Activated CD8-positive, alpha-beta T cell treated with anti-CD3 and anti-CD28 coated beads for 36 hours (primary cell): Measurements from ENCODE around the gene NFYC. TPM values are rescaled to one million over a fixed set of nuclear protein-coding genes. Genes with fewer than 3 reads are reported as not detected.

Source experiments
- ATAC-seq: fragments of 200-7000 bp; cut with Tn5 transposase; one replicate; pipeline ENCODE4 v1.10.0; 2021; ENCODE audit warnings: mild to moderate bottlenecking, moderate library complexity
- CTCF ChIA-PET: fragments of 350-600 bp; sonication (Branson Sonifier 250); formaldehyde crosslinking; loops from one replicate; lab custom pipeline; 2021; ENCODE audit warnings: antibody characterized with exemption; lab: Charles Lee
- POLR2A ChIA-PET: fragments of 350-600 bp; sonication (Branson Sonifier 250); formaldehyde crosslinking; loops from one replicate; lab custom pipeline; 2021; ENCODE audit warnings: antibody characterized with exemption; lab: Charles Lee
- DNase-seq: peaks from one replicate; pipeline ENCODE4 v3.0.0-alpha.2; 2020
- H3K27ac Mint-ChIP-seq: one replicate; pipeline ENCODE4 v1.8.0; 2021; ENCODE audit warnings: mild to moderate bottlenecking, mixed read lengths
- H3K27me3 Mint-ChIP-seq: one replicate; pipeline ENCODE4 v1.8.0; 2021; ENCODE audit warnings: mixed read lengths
- H3K36me3 Mint-ChIP-seq: one replicate; pipeline ENCODE4 v1.8.0; 2021; ENCODE audit warnings: low read depth, mixed read lengths
- H3K4me1 Mint-ChIP-seq: one replicate; pipeline ENCODE4 v1.8.0; 2021; ENCODE audit warnings: low read depth, mixed read lengths
- H3K4me3 Mint-ChIP-seq: one replicate; pipeline ENCODE4 v1.8.0; 2021; ENCODE audit warnings: mild to moderate bottlenecking, moderate library complexity, mixed read lengths
- H3K9me3 Mint-ChIP-seq: one replicate; pipeline ENCODE4 v1.8.0; 2021; ENCODE audit warnings: mixed read lengths
- intact Hi-C: fragments of 100-400 bp; cut with micrococcal nuclease; formaldehyde crosslinking; loops from one replicate; pipeline ENCODE4 v1.10.0; 2022
- microRNA-seq: library from miRNA; unstranded; fragments of <30 nt; microRNA quantifications from one replicate; pipeline ENCODE4 v1.2.0, GENCODE V29; 2022; ENCODE audit warnings: borderline microRNAs expressed, borderline replicate concordance
- total RNA-seq, 2 experiments: library from RNA; stranded (reverse); gene quantifications; one replicate each; pipeline ENCODE4 v1.2.3, GENCODE V29; 2021
- TF ChIP-seq, protein P1 (sequence below): fragments of 200-600 bp; IDR thresholded peaks from one replicate; pipeline ENCODE4 v1.8.0; 2022; ENCODE audit warnings: antibody characterized with exemption, mild to moderate bottlenecking

Gene NFYC
- total RNA-seq, 2 experiments from 2014 or later: 45.6 to 53.8 TPM

DNA sequence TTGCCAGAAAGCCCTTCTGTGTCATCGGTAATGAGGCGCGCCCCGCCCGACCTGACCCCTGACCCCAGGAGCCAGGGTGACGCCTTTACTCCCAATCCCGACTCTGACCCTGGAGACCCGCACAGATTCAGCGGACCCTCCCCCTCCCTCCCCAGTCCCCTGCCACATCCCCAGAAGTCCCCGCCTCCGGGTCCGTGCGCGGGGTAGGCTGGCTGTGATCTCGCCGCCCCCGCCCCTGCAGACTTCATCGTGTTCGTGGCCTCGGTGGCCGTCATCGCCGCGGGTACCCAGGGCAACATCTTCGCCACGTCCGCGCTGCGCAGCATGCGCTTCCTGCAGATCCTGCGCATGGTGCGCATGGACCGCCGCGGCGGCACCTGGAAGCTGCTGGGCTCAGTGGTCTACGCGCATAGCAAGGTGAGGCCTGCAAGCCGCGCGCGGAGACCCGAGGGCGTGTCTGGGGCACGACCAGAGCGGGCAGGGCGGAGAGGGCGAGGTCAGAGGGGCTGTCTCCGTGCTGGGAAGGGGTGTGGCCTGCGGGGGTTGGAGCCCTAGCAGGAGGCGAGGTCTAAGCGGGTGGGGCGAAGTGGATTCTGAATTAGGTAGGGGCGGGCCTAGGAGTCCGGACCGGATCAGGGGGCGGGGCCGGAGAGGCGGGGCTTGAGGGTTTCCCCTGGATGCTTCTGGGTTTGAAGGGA is 126.9 kb downstream of the NFYC start:
- DNase-seq: peak; percentile 93
- peaks cover 3% of the 10 kb centered on the region for H3K27me3 Mint-ChIP-seq
- H3K4me3 Mint-ChIP-seq: peak overlapping the region; percentile 72
- ChIA-PET POLR2A (interaction anchor here (1.0 to 1.6 kb wide), 3 partner anchors 10 to 16 kb away, joined by 3 to 4 read pairs (median 3); no protein-coding TSS in a partner anchor), CTCF (no interaction called here)
- no peaks in the 10 kb centered on the region for H3K9me3 Mint-ChIP-seq
- peaks cover 11% of the 10 kb centered on the region for H3K4me1 Mint-ChIP-seq
- TF ChIP-seq, protein P1, sequence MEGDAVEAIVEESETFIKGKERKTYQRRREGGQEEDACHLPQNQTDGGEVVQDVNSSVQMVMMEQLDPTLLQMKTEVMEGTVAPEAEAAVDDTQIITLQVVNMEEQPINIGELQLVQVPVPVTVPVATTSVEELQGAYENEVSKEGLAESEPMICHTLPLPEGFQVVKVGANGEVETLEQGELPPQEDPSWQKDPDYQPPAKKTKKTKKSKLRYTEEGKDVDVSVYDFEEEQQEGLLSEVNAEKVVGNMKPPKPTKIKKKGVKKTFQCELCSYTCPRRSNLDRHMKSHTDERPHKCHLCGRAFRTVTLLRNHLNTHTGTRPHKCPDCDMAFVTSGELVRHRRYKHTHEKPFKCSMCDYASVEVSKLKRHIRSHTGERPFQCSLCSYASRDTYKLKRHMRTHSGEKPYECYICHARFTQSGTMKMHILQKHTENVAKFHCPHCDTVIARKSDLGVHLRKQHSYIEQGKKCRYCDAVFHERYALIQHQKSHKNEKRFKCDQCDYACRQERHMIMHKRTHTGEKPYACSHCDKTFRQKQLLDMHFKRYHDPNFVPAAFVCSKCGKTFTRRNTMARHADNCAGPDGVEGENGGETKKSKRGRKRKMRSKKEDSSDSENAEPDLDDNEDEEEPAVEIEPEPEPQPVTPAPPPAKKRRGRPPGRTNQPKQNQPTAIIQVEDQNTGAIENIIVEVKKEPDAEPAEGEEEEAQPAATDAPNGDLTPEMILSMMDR: no peak
- peak; percentile 99 for ATAC-seq
- intact Hi-C loops: no loop called here
- no peaks in the 10 kb centered on the region for H3K36me3 Mint-ChIP-seq
- H3K27ac Mint-ChIP-seq: peak overlapping the region; percentile 49

DNA sequence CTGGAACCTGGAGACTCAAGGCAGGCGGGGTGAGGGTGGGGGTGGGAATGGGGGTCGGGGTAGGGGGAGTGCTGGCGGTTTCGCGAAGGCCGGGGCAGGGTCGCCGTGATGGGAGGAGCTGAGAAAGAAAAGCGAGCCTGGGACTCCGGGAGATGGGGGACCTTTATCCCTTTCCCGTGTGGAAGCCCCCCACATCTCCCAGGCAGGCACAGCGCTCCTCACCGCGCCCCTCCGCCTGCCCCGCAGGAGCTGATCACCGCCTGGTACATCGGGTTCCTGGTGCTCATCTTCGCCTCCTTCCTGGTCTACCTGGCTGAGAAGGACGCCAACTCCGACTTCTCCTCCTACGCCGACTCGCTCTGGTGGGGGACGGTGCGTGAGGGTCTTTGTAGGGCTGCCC is 127.6 kb downstream of the NFYC start:
- no peak for ATAC-seq
- TF ChIP-seq, protein P1: no peak
- Mint-ChIP-seq H3K36me3 (no peaks in the 10 kb centered on the region), H3K9me3 (no peaks in the 10 kb centered on the region), H3K27ac (no peak overlapping the region), H3K27me3 (peaks cover 3% of the 10 kb centered on the region), H3K4me3 (peak overlapping the region; percentile 72), H3K4me1 (peaks cover 11% of the 10 kb centered on the region)
- no peak for DNase-seq
- CTCF ChIA-PET: no interaction called here
- intact Hi-C loops: no loop called here
- POLR2A ChIA-PET: interaction anchor here (1.0 kb wide), 2 partner anchors 11 to 16 kb away, joined by 3 read pairs; no protein-coding TSS in a partner anchor

DNA sequence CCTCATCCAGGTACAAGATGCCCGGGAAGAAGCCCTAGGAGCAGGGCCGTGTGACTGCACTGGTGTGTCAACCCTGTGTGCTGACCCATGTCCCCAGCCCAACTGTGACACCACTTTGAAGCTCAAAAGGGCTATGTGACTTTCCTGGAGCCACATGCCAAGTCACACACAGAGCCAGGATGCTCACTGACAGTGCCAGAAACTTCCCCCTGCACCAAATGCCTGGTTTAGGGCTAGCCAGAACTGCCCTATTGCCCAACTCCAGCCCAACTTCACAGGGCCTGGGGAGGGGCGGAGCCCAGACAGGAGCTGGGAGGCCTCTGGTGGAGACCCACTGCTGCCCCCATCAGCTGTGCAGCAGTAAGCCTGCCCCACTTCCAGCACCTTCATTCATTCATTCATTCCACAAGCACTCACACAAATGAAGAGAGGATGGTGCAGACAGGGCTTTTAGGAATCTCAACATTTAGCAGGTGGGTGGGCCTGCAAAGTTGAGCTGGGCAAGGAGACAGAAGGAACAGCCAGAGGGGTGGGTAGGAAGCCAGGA is 128.8 kb downstream of the NFYC start:
- no peak for ATAC-seq
- H3K9me3 Mint-ChIP-seq: no peaks in the 10 kb centered on the region
- POLR2A ChIA-PET: no interaction called here
- intact Hi-C loops: no loop called here
- no peaks in the 10 kb centered on the region for H3K36me3 Mint-ChIP-seq
- DNase-seq: no peak
- TF ChIP-seq, protein P1: no peak
- H3K27ac Mint-ChIP-seq: no peak overlapping the region
- H3K4me3 Mint-ChIP-seq: no peak overlapping the region
- CTCF ChIA-PET: interaction anchor here (0.8 to 1.7 kb wide), 3 partner anchors 11 to 45 kb away, joined by 3 to 5 read pairs (median 5); no protein-coding TSS in a partner anchor
- peaks cover 3% of the 10 kb centered on the region for H3K27me3 Mint-ChIP-seq
- H3K4me1 Mint-ChIP-seq: peaks cover 16% of the 10 kb centered on the region

Small RNA genes within 50 kb of the gene (microRNA-seq; reads per million reads assigned to microRNA genes)
- gene MIR30C1: 41.5 reads per million, percentile 54 among the genes with 10 or more reads in this experiment
- gene MIR30E: 3,060 reads per million, percentile 94 among the genes with 10 or more reads in this experiment

Other genes with a start within 250 kb of the NFYC start
- gene ZFP69B, start 241.2 kb upstream of the NFYC start, total RNA-seq: 1 to 10 TPM; 3.5 to 4.1 TPM
- 1 to 10 TPM; 4.2 to 4.7 TPM for gene ZFP69, start 214.4 kb upstream of the NFYC start, total RNA-seq
- 10 to 100 TPM in 1 of 2 experiments, 1 to 10 TPM in 1; 8.7 to 10.2 TPM for gene EXO5, start 182.9 kb upstream of the NFYC start, total RNA-seq
- gene ZNF684, start 160.1 kb upstream of the NFYC start, total RNA-seq: 1 to 10 TPM; 4.2 to 4.4 TPM
- 1 to 10 TPM; 3.0 to 3.9 TPM for gene RIMS3, start 26.0 kb upstream of the NFYC start, total RNA-seq
- under 1 TPM; 0.38 to 0.43 TPM for gene KCNQ4, start 92.1 kb downstream of the NFYC start, total RNA-seq
- gene CITED4, start 170.7 kb downstream of the NFYC start, total RNA-seq: 1 to 10 TPM; 6.7 to 7.4 TPM